Heart left ventricle (tissue), 13 donors: Measurements from ENCODE around the gene DIO3.

Source experiments
- CTCF ChIP-seq, 12 donors: fragments of 200-600 bp; sonication (generic) in 4 of 12; IDR thresholded peaks; one replicate each; pipeline versions ENCODE4 v1.5.0 to v1.8.0; 2018 to 2022; ENCODE audit warnings: antibody characterized with exemption in 12 of 12, mild to moderate bottlenecking in 5 of 12
- POLR2A ChIP-seq, 2 donors: fragments of 450-650 bp; IDR thresholded peaks; one replicate each; pipeline ENCODE4 v1.6.1; 2017; ENCODE audit warnings: antibody characterized with exemption in 2 of 2, mild to moderate bottlenecking in 2 of 2, moderate library complexity in 2 of 2
- donor health status: ischemic (EF 13 %, LVEDD 7.1; RV severe dilation, severe dysfunction).
- donor health status: DM: no; HTN: yes; CAD: no.
- donor health status: DM: no; HTN: no; CAD: no.
- donor health status: ischemic (EF 25% LVEDD 6.9; RV normal size, moderate dysfunction).
- donor health status: ischemic (EF 25% LVEDD 5.7; RV mildly dilated, moderate dysfunction).
- donor health status: ischemic (EF 35%, LVEDD 5.7; RV mildly dilated, moderate dysfunction).
- donor health status: nonischemic (EF 11% LVEDD 7.7; RV severe dilation, severe dysfunction).
- donor health status: DM: yes; HTN: yes; CAD: no.
- donor health status: PGD.
- donor health status: ischemic (EF 29% LVEDD 5.4; RV normal size, mild dysfunction).
- donor health status: nonischemic (EF 23%, LVEDD 6.1; RV moderate dilation, normal function).

- TF ChIP-seq CTCF (IDR thresholded peaks at IDR 0.05) = no peak
- TF ChIP-seq POLR2A (IDR thresholded peaks at IDR 0.05) = no peak
These were observed 28.8 kb downstream of the DIO3 start for GRCh38 chr14:101590062-101590461.
